Measurements from ENCODE around the gene ZBTB7A. TPM values are rescaled to one million over a fixed set of nuclear protein-coding genes. Genes with fewer than 3 reads are reported as not detected.

ZBTB7A gene
- total and polyA plus RNA-seq, 11 donors, result 14.6 to 65.0 (median 28.6) TPM

DNA sequence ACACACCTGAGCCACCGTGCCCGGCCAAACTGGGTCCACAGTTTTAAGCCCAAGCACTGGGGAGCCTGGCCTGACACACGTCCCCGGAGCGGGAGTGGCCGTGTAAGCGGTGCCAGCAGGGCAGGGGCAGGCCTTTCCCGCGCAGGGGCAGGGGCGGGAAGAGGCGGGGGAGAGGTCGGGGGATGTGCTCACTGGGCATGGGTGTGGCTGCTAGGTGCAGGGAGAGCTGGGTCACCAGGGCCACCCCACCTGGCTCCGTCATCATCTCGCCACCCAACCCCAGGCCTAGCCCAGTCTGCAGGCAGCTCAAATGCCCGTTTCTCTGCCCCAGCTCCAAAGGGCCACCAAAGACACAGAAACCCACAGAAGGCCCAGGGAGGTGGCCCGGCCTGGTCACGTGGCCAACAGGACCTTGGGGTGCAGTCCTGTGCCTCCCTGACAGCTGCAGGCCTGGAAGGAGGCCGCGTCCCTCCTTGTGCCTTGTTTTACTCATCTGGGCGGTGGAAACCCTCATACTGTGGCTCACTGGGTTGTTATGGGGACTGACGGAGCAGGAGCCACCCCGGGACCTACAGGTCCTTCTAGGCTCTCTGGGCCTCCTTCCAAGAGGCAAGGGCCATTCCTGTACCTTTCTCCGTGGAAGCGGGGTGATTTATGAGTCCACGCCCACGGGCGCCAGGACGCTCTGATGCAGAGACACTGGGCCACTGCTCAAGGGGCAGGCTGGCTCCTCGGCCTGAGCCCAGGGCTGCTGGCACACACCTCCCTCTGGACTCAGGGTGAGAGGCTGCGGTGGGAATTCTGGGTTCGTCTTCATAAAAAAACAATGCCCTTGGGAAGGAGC lies 29.6 kb upstream of the ZBTB7A start:
- Histone ChIP-seq H3K9me3 (no peaks in the 10 kb centered on the region), H3K36me3 (peaks cover 0 to 82% (median 58%) of the 10 kb centered on the region in 9 donors), H3K4me3 (no peak overlapping the region), H3K4me1 (peaks cover 0 to 26% (median 11%) of the 10 kb centered on the region in 12 donors), H3K27me3 (no peaks in the 10 kb centered on the region), H3K27ac (no peak overlapping the region)
- 91 to 94% (median 93%) methylated on average over 21 to 31 of the region's 31 CpGs for WGBS, 4 donors
- no peak for TF ChIP-seq CTCF (IDR thresholded peaks at IDR 0.05)
- ATAC-seq (no peak), DNase-seq (peak in 1 of 5 donors; percentile 24)
- intact Hi-C loops (cut with DNase I), result no loop called here

GRCh38 chr19:4095488-4095844 lies 28.8 kb upstream of the ZBTB7A start:
- TF ChIP-seq CTCF (IDR thresholded peaks at IDR 0.05) (no peak), POLR2A (IDR thresholded peaks at IDR 0.05) (no peak)
- 91 to 96% (median 95%) methylated on average over 11 to 12 of the region's 12 CpGs for WGBS, 4 donors

DNA sequence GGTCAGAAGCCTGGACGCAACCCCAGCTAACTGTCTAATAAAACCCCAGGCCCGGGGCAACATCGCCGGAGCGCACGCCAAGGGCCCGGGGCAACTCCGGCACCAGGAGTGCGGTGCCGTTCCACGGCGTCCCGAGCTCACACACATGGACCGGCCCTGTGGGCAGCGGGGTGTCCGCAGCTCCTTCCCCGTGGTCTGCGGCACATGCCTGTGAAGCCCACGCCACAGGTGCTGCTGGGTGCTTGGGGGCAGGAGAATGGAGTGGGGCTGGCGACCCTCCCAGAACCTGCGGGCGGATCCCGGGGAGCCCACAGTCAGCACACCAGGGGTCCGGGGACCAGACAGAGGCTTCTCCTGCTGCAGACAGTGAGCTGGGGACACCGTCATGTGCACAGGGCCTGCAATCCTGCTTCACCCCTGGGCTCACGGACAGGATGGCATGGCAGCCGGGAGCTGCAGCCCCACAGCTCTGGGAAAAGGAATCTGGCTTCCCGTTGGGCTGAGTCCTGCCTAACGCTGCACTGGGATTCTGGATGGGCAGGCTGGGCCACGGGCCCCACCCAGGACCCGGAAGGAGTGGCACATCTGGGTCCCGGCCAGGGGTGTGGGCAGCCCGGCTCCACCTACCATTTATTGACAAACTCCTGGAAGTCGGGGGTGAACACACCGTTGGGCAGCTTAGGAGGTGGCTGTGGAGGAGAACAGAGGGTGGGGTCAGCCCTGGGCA lies 28.2 kb upstream of the ZBTB7A start:
- no peak for TF ChIP-seq POLR2A (IDR thresholded peaks at IDR 0.05)
- no peak for TF ChIP-seq CTCF (IDR thresholded peaks at IDR 0.05)
- no peak overlapping the region for H3K27ac ChIP-seq
- ATAC-seq (no peak), DNase-seq (peak in 1 of 5 donors; percentile 21)
- intact Hi-C loops (cut with DNase I), result no loop called here
- H3K27me3 ChIP-seq, result no peaks in the 10 kb centered on the region
- 79 to 96% (median 91%) methylated on average over 16 to 35 of the region's 35 CpGs for WGBS, 4 donors
- H3K9me3 ChIP-seq, result no peaks in the 10 kb centered on the region
- no peak overlapping the region for H3K4me3 ChIP-seq
- peaks cover 0 to 79% (median 58%) of the 10 kb centered on the region in 9 donors for H3K36me3 ChIP-seq
- H3K4me1 ChIP-seq, result peaks cover 0 to 26% (median 11%) of the 10 kb centered on the region in 12 donors

More at GRCh38 chr19:4095488-4095844, 28.8 kb upstream of the ZBTB7A start:
- H3K27me3 ChIP-seq, result no peaks in the 10 kb centered on the region
- ATAC-seq, result no peak
- peaks cover 0 to 79% (median 58%) of the 10 kb centered on the region in 9 donors for H3K36me3 ChIP-seq
- H3K4me1 ChIP-seq, result peaks cover 0 to 26% (median 11%) of the 10 kb centered on the region in 12 donors
- peak in 1 of 5 donors; percentile 20 for DNase-seq
- intact Hi-C loops (cut with DNase I), result no loop called here
- H3K4me3 ChIP-seq, result no peak overlapping the region
- no peaks in the 10 kb centered on the region for H3K9me3 ChIP-seq
- H3K27ac ChIP-seq, result no peak overlapping the region

DNA sequence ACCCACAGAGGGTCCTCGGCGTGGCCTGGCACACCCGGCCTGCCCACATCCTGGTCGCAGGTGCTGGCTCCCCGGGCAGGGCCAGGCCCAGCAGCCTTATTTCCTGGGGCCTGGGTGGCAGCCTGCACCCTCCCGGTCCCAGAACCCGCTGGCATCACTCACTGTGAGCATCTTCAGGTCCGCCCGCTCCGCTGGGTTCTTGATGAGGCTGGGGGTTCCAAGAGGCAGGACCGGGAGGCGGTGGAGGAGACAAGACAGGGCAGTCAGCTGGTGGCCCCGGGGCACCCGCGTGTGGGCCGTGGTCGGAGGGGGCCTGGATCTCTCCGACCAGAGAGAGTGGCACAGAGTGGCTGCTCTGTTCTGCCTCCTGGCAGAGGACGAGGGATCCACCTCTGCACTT lies 27.6 kb upstream of the ZBTB7A start:
- H3K36me3 ChIP-seq, result peaks cover 0 to 79% (median 58%) of the 10 kb centered on the region in 9 donors
- ATAC-seq, result no peak
- H3K9me3 ChIP-seq, result no peaks in the 10 kb centered on the region
- TF ChIP-seq POLR2A (IDR thresholded peaks at IDR 0.05) (no peak), CTCF (IDR thresholded peaks at IDR 0.05) (no peak)
- DNase-seq, result peak in 1 of 5 donors; percentile 19
- H3K27ac ChIP-seq, result no peak overlapping the region
- H3K4me3 ChIP-seq, result no peak overlapping the region
- H3K4me1 ChIP-seq, result peaks cover 0 to 26% (median 14%) of the 10 kb centered on the region in 12 donors
- 92 to 97% (median 94%) methylated on average over 12 to 19 of the region's 19 CpGs for WGBS, 4 donors
- intact Hi-C loops (cut with DNase I), result no loop called here
- H3K27me3 ChIP-seq, result no peaks in the 10 kb centered on the region
